ENCODE data around the gene HDAC4.

DNA sequence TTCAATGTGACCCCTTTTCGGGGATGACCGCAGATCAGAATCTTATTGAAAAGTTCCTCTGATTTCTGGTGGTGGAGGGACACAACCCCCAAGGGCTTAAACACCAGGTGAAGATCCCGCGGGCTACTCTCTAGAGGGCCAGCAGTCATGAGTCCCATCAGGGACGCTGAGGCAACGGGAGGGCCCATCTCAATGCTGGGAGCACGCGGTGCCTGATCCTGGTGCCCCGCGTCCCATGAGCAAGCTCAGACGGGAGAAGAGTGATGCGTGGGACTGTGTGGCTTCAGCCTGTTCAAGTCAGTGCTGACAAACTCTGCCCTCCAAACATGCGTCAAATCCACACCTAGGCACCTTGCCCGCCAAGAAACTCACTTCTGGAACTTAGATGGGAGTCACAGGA, 328.0 kb downstream of the HDAC4 start:
- TF ChIP-seq GATA3 (IDR thresholded peaks at IDR 0.05; ENCODE audit: low read depth, low read length) (no peak), GATA2 (IDR thresholded peaks at IDR 0.05; ENCODE audit: low read depth, low read length) (no peak)

Data from SH-SY5Y (cell line).